HFFc6 (cell line): ENCODE data around the gene STIP1. TPM values are rescaled to one million over a fixed set of nuclear protein-coding genes. Genes with fewer than 3 reads are reported as not detected.

Experiments used
- DNase-seq: peaks from one replicate; pipeline ENCODE4 v3.0.0-alpha.2; 2018
- H3K27ac Mint-ChIP-seq: 2 replicates; pipeline ENCODE4 v1.8.0; 2020; ENCODE audit warnings: mild to moderate bottlenecking, mixed read lengths
- H3K27me3 Mint-ChIP-seq: 2 replicates; pipeline ENCODE4 v1.8.0; 2021; ENCODE audit warnings: mild to moderate bottlenecking, moderate library complexity, mixed read lengths; ENCODE audit not compliant: insufficient read depth
- H3K36me3 Mint-ChIP-seq: 2 replicates; pipeline ENCODE4 v1.8.0; 2021; ENCODE audit warnings: low read depth, mixed read lengths
- H3K4me1 Mint-ChIP-seq: 2 replicates; pipeline ENCODE4 v1.8.0; 2020; ENCODE audit warnings: low read depth, mixed read lengths
- H3K4me3 Mint-ChIP-seq: 2 replicates; pipeline ENCODE4 v1.8.0; 2020; ENCODE audit warnings: mild to moderate bottlenecking, moderate library complexity, mixed read lengths
- H3K9me3 Mint-ChIP-seq: 2 replicates; pipeline ENCODE4 v1.8.0; 2020; ENCODE audit warnings: mild to moderate bottlenecking, mixed read lengths
- total RNA-seq, 6 experiments: library from RNA; stranded (reverse); fragmentation: NEBNext Ultra II Directional; extraction: Animal tissue kit (Norgen Biotek cat#: 25700); gene quantifications; 2 replicates in 1 of 6; 3 replicates in 5 of 6; pipeline ENCODE4 v1.2.3, GENCODE V29; 2021
- TF ChIP-seq, protein P1 (sequence below): fragments of 200-600 bp; sonication (generic); IDR thresholded peaks from 2 replicates; pipeline ENCODE4 v1.5.0; 2021; ENCODE audit warnings: antibody characterized with exemption, mild to moderate bottlenecking

The STIP1 gene
- total RNA-seq, 6 experiments from 2014 or later, result 203 to 259 (median 210) TPM

DNA sequence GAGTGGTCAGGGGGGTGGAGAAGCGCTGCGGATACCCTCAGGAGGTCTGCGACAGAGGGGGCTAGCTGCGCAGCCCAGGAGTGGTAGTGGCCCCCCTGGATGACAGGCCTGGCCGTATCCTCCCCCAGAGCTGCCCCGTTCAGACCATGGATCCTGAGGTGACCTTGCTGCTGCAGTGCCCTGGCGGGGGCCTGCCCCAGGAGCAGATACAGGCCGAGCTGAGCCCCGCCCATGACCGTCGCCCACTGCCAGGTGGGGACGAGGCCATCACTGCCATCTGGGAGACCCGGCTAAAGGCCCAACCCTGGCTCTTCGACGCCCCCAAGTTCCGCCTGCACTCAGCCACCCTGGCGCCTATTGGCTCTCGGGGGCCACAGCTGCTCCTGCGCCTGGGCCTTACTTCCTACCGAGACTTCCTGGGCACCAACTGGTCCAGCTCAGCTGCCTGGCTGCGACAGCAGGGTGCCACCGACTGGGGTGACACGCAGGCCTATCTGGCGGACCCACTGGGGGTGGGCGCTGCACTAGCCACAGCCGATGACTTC, 40.6 kb downstream of the STIP1 start:
- no peak for DNase-seq
- no peaks in the 10 kb centered on the region; the same call in 1 of the 2 replicates for H3K27me3 Mint-ChIP-seq
- TF ChIP-seq, protein P1, sequence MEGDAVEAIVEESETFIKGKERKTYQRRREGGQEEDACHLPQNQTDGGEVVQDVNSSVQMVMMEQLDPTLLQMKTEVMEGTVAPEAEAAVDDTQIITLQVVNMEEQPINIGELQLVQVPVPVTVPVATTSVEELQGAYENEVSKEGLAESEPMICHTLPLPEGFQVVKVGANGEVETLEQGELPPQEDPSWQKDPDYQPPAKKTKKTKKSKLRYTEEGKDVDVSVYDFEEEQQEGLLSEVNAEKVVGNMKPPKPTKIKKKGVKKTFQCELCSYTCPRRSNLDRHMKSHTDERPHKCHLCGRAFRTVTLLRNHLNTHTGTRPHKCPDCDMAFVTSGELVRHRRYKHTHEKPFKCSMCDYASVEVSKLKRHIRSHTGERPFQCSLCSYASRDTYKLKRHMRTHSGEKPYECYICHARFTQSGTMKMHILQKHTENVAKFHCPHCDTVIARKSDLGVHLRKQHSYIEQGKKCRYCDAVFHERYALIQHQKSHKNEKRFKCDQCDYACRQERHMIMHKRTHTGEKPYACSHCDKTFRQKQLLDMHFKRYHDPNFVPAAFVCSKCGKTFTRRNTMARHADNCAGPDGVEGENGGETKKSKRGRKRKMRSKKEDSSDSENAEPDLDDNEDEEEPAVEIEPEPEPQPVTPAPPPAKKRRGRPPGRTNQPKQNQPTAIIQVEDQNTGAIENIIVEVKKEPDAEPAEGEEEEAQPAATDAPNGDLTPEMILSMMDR, result no peak
- H3K4me1 Mint-ChIP-seq, result peaks cover 35% of the 10 kb centered on the region
- peak overlapping the region; percentile 59 for H3K27ac Mint-ChIP-seq
- no peaks in the 10 kb centered on the region for H3K9me3 Mint-ChIP-seq
- peak overlapping the region; percentile 87 for H3K4me3 Mint-ChIP-seq
- no peaks in the 10 kb centered on the region; the same call in 1 of the 2 replicates for H3K36me3 Mint-ChIP-seq

DNA sequence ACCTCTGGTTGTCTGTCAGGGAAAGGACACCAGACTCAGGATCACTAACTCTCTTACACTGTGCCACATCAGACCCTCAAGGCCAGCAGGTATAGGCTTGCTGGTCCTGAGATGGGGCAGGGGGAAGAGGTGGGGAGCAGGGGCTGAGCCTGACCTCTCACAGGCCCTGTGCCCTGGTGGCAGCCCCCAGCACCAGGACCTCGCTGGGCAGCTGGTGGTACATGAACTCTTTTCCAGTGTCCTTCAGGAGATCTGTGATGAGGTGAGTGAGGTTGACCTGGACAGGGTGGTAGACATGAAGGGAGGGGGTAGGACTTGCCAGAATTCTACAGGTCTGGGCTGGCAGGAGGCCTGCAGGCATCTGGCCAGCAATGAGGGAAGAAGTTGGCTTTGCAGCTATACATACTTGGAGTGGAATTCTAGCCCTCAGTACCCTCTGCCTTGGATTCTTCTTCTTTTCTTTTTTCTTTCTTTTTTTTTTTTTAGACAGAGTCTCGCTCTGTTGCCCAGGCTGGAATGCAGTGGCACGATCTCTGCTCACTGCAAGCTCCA, 41.5 kb downstream of the STIP1 start:
- DNase-seq, result no peak
- peak overlapping the region; percentile 48; the same call in 1 of the 2 replicates for H3K27ac Mint-ChIP-seq

DNA sequence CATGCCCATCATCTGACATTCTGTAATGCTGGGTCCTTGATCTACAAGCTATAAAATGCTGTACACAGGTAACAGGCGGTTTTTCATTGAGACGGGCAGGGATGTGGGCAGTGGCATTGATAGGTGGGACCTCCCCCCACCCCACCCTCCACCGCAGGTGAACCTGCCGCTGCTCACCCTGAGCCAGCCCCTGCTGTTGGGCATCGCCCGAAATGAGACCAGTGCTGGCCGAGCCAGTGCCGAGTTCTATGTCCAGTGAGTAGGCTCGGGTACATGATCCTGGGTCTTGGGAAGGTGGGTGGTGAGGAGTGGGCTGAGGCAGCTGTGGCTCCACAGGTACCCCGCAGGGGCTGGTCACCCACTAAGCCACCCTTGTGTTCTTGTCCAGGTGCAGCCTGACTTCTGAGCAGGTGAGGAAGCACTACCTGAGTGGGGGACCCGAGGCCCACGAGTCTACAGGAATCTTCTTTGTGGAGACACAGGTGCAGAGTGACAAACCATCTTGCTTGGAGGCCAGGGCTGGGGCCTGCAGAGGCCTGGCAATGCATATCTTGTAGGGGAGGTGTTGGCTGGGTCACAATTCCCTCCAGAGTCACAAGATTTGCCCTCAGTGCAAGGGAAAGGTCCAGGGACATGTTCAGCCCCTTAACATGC, 43.2 kb downstream of the STIP1 start:
- H3K27ac Mint-ChIP-seq, result no peak overlapping the region; the same call in 1 of the 2 replicates

More for the DNA sequence above, 41.5 kb downstream of the STIP1 start:
- Mint-ChIP-seq H3K27me3 (no peaks in the 10 kb centered on the region; the same call in 1 of the 2 replicates), H3K9me3 (no peaks in the 10 kb centered on the region), H3K4me1 (peaks cover 40% of the 10 kb centered on the region), H3K36me3 (no peaks in the 10 kb centered on the region; the same call in 1 of the 2 replicates), H3K4me3 (peak overlapping the region; percentile 87)
- TF ChIP-seq, protein P1, result no peak

DNA sequence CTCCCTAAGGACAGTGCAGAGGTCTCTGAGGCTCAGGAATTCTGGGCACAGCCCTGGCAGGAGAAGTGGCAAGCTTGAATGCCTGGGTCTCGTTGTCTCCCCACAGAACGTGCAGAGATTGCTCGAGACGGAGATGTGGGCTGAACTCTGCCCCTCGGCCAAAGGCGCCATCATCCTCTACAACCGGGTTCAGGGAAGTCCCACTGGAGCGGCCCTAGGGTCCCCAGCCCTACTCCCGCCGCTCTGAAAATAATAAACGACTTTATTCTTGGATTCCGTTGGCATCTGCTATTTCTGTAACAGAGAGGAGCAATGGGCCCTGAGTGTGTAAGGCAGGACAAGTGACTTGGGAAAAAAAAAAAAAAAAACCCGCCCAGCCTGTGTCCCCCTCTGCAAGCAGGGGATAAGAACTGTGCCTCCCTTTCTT, 43.8 kb downstream of the STIP1 start:
- Mint-ChIP-seq H3K27me3 (no peaks in the 10 kb centered on the region; the same call in 1 of the 2 replicates), H3K4me3 (peak overlapping the region; percentile 86), H3K27ac (peak overlapping the region; percentile 69; the same call in 1 of the 2 replicates), H3K9me3 (no peaks in the 10 kb centered on the region), H3K36me3 (no peaks in the 10 kb centered on the region; the same call in 1 of the 2 replicates), H3K4me1 (peaks cover 34% of the 10 kb centered on the region)
- no peak for DNase-seq
- TF ChIP-seq, protein P1, result no peak

More for the DNA sequence above, 43.2 kb downstream of the STIP1 start:
- Mint-ChIP-seq H3K9me3 (no peaks in the 10 kb centered on the region), H3K36me3 (no peaks in the 10 kb centered on the region; the same call in 1 of the 2 replicates), H3K27me3 (no peaks in the 10 kb centered on the region; the same call in 1 of the 2 replicates), H3K4me3 (peak overlapping the region; percentile 86; the same call in 1 of the 2 replicates), H3K4me1 (peaks cover 35% of the 10 kb centered on the region)
- no peak for DNase-seq
- TF ChIP-seq, protein P1, result no peak

DNA sequence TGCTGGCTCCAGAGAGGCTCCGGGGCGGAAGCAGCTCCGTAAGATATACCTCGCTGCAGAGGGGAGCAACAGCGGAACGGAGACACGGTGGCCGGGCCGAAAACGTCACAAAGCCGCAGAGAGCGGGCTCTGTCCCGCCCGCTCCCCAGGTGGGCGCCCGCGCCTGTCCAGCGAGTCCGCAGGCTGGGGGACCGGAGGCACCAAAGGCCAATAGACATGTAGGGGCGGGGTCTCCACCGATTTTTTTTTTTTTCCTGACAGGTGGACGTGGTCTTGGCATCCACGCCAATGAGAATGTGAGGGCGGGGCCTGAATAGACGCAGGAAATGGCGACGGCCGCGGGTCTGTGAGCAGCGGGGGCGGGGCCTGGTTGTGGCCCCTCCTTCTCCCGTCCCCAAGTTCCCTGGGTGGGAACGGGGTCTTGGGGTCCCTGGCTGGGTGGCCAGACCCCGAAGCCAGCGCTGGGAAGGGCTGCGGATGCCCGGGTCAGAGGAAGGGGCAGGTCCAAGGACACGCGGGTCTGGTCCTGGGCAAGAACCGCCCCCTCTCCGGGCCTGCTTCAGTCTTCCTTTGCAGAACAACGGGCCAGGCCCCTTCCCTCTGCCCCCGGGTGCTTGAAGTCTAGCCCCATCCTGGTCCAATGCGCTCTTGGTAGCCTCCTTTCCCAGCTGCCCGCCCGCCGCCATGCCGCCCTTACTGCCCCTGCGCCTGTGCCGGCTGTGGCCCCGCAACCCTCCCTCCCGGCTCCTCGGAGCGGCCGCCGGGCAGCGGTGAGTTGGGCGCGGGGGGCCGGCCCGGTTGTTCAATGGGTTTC, 44.4 kb downstream of the STIP1 start, which contains the start of gene DNAJC4:
TSS of gene DNAJC4 (plus strand) at position 378 of the 814 bp plus-strand sequence. CDS start at position 685, 307 bp downstream.
- Mint-ChIP-seq H3K27ac (peak within 1 kb of the TSS; percentile 69), H3K9me3 (no peaks in the 10 kb centered on the region), H3K4me1 (peaks cover 31% of the 10 kb centered on the region), H3K27me3 (no peaks in the 10 kb centered on the region; the same call in 1 of the 2 replicates), H3K4me3 (peak within 1 kb of the TSS; percentile 86), H3K36me3 (no peaks in the 10 kb centered on the region)
- peak; percentile 67 for DNase-seq
- TF ChIP-seq, protein P1, result no peak
